ENCODE results near the gene CEND1. TPM values are rescaled to one million over a fixed set of nuclear protein-coding genes. Genes with fewer than 3 reads are reported as not detected.

The CEND1 gene
- total and polyA plus RNA-seq, 7 experiments from 2014 or later: 2.3 TPM; not detected in 6

DNA sequence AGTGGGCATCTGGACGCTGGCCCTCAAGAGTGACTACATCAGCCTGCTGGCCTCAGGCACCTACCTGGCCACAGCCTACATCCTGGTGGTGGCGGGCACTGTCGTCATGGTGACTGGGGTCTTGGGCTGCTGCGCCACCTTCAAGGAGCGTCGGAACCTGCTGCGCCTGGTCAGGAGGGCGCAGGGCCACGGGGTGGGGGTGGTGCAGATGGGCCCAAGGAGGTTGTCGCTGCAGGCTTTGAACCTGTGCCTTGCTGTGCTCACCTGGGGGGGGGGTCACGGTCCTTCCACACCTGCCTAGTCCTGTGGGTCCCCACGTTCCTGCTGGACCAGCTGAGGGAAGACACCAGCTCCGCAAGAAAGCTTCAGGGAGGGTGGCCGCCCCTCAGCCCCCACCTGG is 46.4 kb upstream of the CEND1 start:
- peaks cover 5 to 29% (median 21%) of the 10 kb centered on the region in 7 donors for H3K4me1 Mint-ChIP-seq
- DNase-seq (no peak), ATAC-seq (no peak)
- H3K9me3 Mint-ChIP-seq: no peaks in the 10 kb centered on the region
- Histone ChIP-seq H3K27me3 (ENCODE audit: control insufficient read depth in 2 of 2, insufficient read depth in 2 of 2, low read length in 2 of 2) (no peaks in the 10 kb centered on the region), H3K36me3 (ENCODE audit: control insufficient read depth in 2 of 3, insufficient read depth in 3 of 3, low read length in 3 of 3) (peaks cover 0 to 35% (median 0%) of the 10 kb centered on the region in 3 experiments), H3K27ac (ENCODE audit: low read depth, low read length) (no peak overlapping the region), H3K4me3 (ENCODE audit: low read length) (no peak overlapping the region), H3K4me1 (ENCODE audit: control insufficient read depth in 2 of 2, insufficient read depth in 2 of 2, low read length in 2 of 2) (peaks cover 15 to 17% of the 10 kb centered on the region in 2 donors), H3K9me3 (ENCODE audit: control insufficient read depth in 2 of 3, low read length in 3 of 3) (no peaks in the 10 kb centered on the region)
- ChIA-PET CTCF (no interaction called here), POLR2A (interaction anchor here (2.1 kb wide), 1 partner anchor 17 kb away, joined by 8 read pairs; the partner anchor contains the start of gene PNPLA2)
- H3K27ac Mint-ChIP-seq: no peak overlapping the region
- H3K36me3 Mint-ChIP-seq: peaks cover 0 to 4% (median 0%) of the 10 kb centered on the region in 5 donors
- H3K4me3 Mint-ChIP-seq: no peak overlapping the region
- peaks cover 0 to 17% (median 7%) of the 10 kb centered on the region in 5 donors for H3K27me3 Mint-ChIP-seq
- intact Hi-C loops (cut with micrococcal nuclease): no loop called here

DNA sequence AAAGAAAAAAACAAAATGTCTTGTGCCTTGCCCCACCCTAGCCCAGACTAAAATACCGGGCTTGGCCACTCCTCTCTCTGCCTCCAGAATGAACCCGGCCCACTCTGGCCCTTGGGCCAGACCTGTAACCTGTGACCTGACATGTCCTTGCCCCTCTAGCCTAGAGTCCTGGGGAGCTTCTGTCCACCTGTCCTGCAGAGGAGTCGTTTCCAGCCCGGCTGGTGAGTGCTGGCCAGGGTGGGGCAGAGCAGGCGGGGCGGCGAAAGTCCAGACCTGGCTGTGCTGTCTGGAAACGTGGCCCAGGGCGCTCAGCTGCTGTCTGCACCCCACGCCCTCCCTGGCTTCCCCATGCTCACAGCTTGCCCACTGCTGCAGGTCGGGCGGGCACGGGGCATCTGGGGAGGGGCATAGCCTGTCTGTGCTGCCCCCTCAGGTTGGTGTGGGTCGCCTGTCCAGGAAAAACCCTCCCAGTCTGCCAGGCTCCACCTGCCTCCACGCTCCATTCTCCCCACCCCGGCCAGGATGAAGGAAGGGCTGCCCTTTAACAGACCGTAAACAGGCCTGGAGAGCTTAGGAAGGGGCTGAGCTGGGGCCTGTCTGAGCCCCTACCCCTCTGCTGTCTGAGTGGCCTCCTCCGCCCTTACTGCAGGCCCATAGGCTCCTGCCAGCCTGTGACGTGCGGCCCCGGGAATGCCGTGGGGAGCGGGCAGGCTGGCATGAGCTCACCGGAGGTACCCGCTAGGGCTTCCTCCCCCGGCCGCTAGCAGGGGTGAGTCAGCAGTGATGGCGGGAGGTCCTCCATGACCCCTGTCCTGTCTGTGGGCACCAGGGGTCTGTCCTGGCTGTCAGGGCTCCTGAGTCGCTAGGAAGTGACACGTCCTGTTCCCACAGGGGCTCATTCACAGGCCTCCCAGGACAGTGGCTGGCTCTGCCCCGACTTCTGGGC is 44.8 kb upstream of the CEND1 start:
- H3K27ac Mint-ChIP-seq: peak overlapping the region in 2 of 9 donors; percentile 23 to 56
- intact Hi-C loops (cut with micrococcal nuclease): no loop called here
- Histone ChIP-seq H3K4me3 (ENCODE audit: low read length) (no peak overlapping the region), H3K36me3 (ENCODE audit: control insufficient read depth in 2 of 3, insufficient read depth in 3 of 3, low read length in 3 of 3) (peaks cover 0 to 27% (median 0%) of the 10 kb centered on the region in 3 experiments), H3K27ac (ENCODE audit: low read depth, low read length) (no peak overlapping the region), H3K27me3 (ENCODE audit: control insufficient read depth in 2 of 2, insufficient read depth in 2 of 2, low read length in 2 of 2) (peaks cover 0 to 4% of the 10 kb centered on the region in 2 donors), H3K9me3 (ENCODE audit: control insufficient read depth in 2 of 3, low read length in 3 of 3) (no peaks in the 10 kb centered on the region), H3K4me1 (ENCODE audit: control insufficient read depth in 2 of 2, insufficient read depth in 2 of 2, low read length in 2 of 2) (peaks cover 6 to 25% of the 10 kb centered on the region in 2 donors)
- ChIA-PET POLR2A (interaction anchor here (0.5 to 2.1 kb wide), 5 partner anchors 8 to 153 kb away, joined by 3 to 11 read pairs (median 5); partner anchors contain the start of genes PNPLA2, POLR2L, RPLP2 and TSPAN4), CTCF (interaction anchor here (0.7 kb wide), 1 partner anchor 519 kb away, joined by 3 read pairs; no protein-coding TSS in a partner anchor)
- H3K9me3 Mint-ChIP-seq: no peaks in the 10 kb centered on the region
- no peak for ATAC-seq
- H3K36me3 Mint-ChIP-seq: peaks cover 0 to 4% (median 0%) of the 10 kb centered on the region in 5 donors
- peaks cover 4 to 30% (median 9%) of the 10 kb centered on the region in 5 donors for H3K27me3 Mint-ChIP-seq
- H3K4me1 Mint-ChIP-seq: peaks cover 5 to 20% (median 17%) of the 10 kb centered on the region in 7 donors
- H3K4me3 Mint-ChIP-seq: peak overlapping the region in 9 of 10 donors; percentile 47 to 69 (median 58)
- DNase-seq: no peak

DNA sequence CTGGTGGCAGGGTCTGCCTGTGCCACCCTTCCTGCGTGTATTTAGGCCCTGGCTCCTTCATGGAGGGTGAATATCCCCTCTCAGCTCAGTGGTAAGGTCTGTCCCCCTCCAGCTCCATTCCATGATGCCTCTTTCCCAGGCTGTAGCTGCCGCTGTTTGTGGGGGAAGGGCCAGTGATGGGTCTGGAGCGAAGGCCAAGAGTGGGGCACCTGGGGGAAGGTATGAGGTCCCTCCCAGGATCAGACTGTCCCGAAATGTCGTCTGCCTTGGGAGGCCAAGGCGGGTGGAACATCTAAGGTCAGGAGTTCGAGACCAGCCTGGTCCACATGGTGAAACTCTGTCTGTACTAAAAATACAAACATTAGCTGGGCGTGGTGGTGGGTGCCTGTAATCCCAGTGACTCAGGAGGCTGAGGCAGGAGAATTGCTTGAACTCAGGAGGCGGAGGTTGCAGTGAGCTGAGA is 44.0 kb upstream of the CEND1 start:
- peaks cover 5 to 27% (median 23%) of the 10 kb centered on the region in 7 donors for H3K4me1 Mint-ChIP-seq
- H3K27ac Mint-ChIP-seq: peak overlapping the region in 2 of 9 donors; percentile 15 to 23
- ATAC-seq (no peak), DNase-seq (no peak)
- peaks cover 9 to 37% (median 12%) of the 10 kb centered on the region in 5 donors for H3K27me3 Mint-ChIP-seq
- Histone ChIP-seq H3K9me3 (ENCODE audit: control insufficient read depth in 2 of 3, low read length in 3 of 3) (no peaks in the 10 kb centered on the region), H3K36me3 (ENCODE audit: control insufficient read depth in 2 of 3, insufficient read depth in 3 of 3, low read length in 3 of 3) (peaks cover 0 to 19% (median 0%) of the 10 kb centered on the region in 3 experiments), H3K27me3 (ENCODE audit: control insufficient read depth in 2 of 2, insufficient read depth in 2 of 2, low read length in 2 of 2) (peaks cover 0 to 6% of the 10 kb centered on the region in 2 donors), H3K27ac (ENCODE audit: low read depth, low read length) (no peak overlapping the region), H3K4me1 (ENCODE audit: control insufficient read depth in 2 of 2, insufficient read depth in 2 of 2, low read length in 2 of 2) (peaks cover 10 to 33% of the 10 kb centered on the region in 2 donors), H3K4me3 (ENCODE audit: low read length) (no peak overlapping the region)
- H3K4me3 Mint-ChIP-seq: peak overlapping the region; percentile 47 to 69 (median 57)
- H3K36me3 Mint-ChIP-seq: peaks cover 0 to 4% (median 0%) of the 10 kb centered on the region in 5 donors
- ChIA-PET CTCF (no interaction called here), POLR2A (interaction anchor here (0.8 to 7.8 kb wide), 4 partner anchors 9 to 25 kb away, joined by 3 to 79 read pairs (median 8); partner anchors contain the start of genes PNPLA2, POLR2L, RPLP2 and TSPAN4)
- intact Hi-C loops (cut with micrococcal nuclease): no loop called here
- H3K9me3 Mint-ChIP-seq: no peaks in the 10 kb centered on the region

DNA sequence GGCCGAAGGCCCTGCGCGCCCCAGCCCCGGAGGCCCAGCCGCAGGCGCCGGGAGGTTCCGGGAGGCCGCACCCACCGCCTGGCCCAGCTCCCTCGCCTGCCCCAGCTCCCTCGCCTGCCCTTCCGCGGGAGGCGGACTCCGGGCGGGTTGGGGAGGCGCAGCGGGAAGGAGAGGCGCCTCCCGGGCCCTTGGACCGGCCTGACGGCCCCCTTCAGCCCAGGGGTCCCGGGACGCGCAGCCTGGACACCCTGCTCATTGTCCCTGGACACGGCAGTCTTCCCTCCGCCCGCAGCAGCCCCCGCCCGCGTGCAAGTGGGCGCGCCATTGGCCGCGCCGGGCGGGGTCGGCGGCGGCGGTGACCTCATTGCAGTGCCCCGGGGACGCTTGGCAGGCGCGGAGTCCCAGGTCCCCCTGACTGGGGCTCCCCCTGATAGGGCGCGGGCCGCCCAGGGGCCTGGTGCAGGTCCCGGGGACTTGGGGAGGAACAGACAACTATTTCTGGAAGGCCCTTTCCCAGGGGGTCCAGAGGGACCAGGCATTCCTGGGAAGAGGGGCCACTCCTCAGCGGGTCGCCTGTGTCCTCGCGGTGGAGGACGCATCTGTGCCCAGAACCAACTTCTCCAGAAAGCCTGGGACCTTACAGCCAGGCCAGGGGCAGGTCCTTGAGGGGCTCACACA is 43.4 kb upstream of the CEND1 start:
- Mint-ChIP-seq H3K27ac (no peak overlapping the region), H3K4me1 (peaks cover 5 to 26% (median 23%) of the 10 kb centered on the region in 7 donors), H3K4me3 (peak overlapping the region in 7 of 10 donors; percentile 47 to 69 (median 58)), H3K36me3 (no peaks in the 10 kb centered on the region), H3K27me3 (peaks cover 9 to 44% (median 14%) of the 10 kb centered on the region in 5 donors), H3K9me3 (peaks cover 0 to under 1% (median 0%) of the 10 kb centered on the region in 11 donors)
- DNase-seq: peak in 1 of 9 donors; percentile 63
- peak overlapping the region; percentile 27 for H3K4me3 ChIP-seq (ENCODE audit: low read length)
- peak overlapping the region; percentile 35 for H3K27ac ChIP-seq (ENCODE audit: low read depth, low read length)
- peaks cover 10 to 35% of the 10 kb centered on the region in 2 donors for H3K4me1 ChIP-seq (ENCODE audit: control insufficient read depth in 2 of 2, insufficient read depth in 2 of 2, low read length in 2 of 2)
- peak; percentile 39 for ATAC-seq
- H3K27me3 ChIP-seq (ENCODE audit: control insufficient read depth in 2 of 2, insufficient read depth in 2 of 2, low read length in 2 of 2): peaks cover 0 to 6% of the 10 kb centered on the region in 2 donors
- ChIA-PET POLR2A (interaction anchor here (0.8 to 7.8 kb wide), 3 partner anchors 8 to 14 kb away, joined by 3 to 79 read pairs (median 11); partner anchors contain the start of genes PNPLA2, POLR2L and TSPAN4), CTCF (no interaction called here)
- intact Hi-C loops (cut with micrococcal nuclease): no loop called here
- H3K9me3 ChIP-seq (ENCODE audit: control insufficient read depth in 2 of 3, low read length in 3 of 3): no peaks in the 10 kb centered on the region
- H3K36me3 ChIP-seq (ENCODE audit: control insufficient read depth in 2 of 3, insufficient read depth in 3 of 3, low read length in 3 of 3): peaks cover 0 to 13% (median 0%) of the 10 kb centered on the region in 3 experiments

DNA sequence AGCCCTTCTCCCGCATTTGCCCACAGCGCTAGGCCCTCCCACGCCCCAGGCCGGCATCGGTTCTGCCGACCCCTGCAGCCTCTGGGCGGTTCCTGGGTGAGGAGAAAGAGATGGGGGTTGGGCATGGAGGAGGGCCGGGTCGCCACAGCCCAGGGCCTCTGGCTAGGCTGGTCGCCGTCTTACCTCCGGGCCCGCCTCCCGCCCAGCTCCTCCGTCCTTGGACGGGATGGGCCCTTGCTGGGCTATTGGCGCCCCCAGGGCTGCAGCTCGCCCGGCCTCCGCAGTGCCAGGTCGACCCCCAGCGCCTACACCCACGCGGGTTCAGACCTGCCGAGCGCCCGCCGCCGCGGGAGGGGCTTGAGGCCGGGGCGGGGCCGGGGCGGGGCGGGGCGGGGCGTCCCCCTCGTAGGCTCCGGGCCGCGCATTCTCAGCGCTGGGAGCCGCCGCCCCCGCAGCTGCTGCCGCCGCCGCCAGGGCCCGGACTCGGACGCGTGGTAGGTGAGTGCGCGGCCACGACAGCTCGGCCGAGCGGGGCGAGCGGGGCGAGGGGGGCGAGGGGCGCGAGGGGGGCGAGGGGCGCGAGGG is 42.7 kb upstream of the CEND1 start, which contains the start of gene CD151:
CD151 (plus strand) TSS at position 424 of the 585 bp plus-strand sequence. CDS start 3,118 bp downstream, outside the sequence.
- peaks cover 10 to 37% of the 10 kb centered on the region in 2 donors for H3K4me1 ChIP-seq (ENCODE audit: control insufficient read depth in 2 of 2, insufficient read depth in 2 of 2, low read length in 2 of 2)
- ATAC-seq (peak; percentile 69), DNase-seq (peak in 1 of 9 donors; percentile 68)
- POLR2A ChIA-PET: interaction anchor here (2.1 to 7.8 kb wide), 2 partner anchors 10 to 14 kb away, joined by 11 to 79 read pairs; partner anchors contain the start of genes PNPLA2, POLR2L and TSPAN4
- H3K4me1 Mint-ChIP-seq: peaks cover 5 to 31% (median 28%) of the 10 kb centered on the region in 7 donors
- H3K27me3 ChIP-seq (ENCODE audit: control insufficient read depth in 2 of 2, insufficient read depth in 2 of 2, low read length in 2 of 2): peaks cover 0 to 8% of the 10 kb centered on the region in 2 donors
- intact Hi-C loops (cut with micrococcal nuclease): loop anchor here in 1 of 2 donors (1.0 kb wide), 1 partner anchor 10 kb away; the partner anchor contains the start of genes POLR2L and TSPAN4
- peak within 1 kb of the TSS in 1 of 9 donors; percentile 23 for H3K27ac Mint-ChIP-seq
- peak within 1 kb of the TSS; percentile 35 for H3K27ac ChIP-seq (ENCODE audit: low read depth, low read length)
- H3K36me3 ChIP-seq (ENCODE audit: control insufficient read depth in 2 of 3, insufficient read depth in 3 of 3, low read length in 3 of 3): peaks cover 0 to 8% (median 0%) of the 10 kb centered on the region in 3 experiments
- peaks cover 12 to 50% (median 20%) of the 10 kb centered on the region in 5 donors for H3K27me3 Mint-ChIP-seq
- no peaks in the 10 kb centered on the region for H3K9me3 ChIP-seq (ENCODE audit: control insufficient read depth in 2 of 3, low read length in 3 of 3)
- H3K4me3 ChIP-seq (ENCODE audit: low read length): peak within 1 kb of the TSS; percentile 27
- CTCF ChIA-PET: no interaction called here
- H3K9me3 Mint-ChIP-seq: peaks cover 0 to 1% (median 0%) of the 10 kb centered on the region in 11 donors
- H3K36me3 Mint-ChIP-seq: peaks cover 0 to 1% (median 0%) of the 10 kb centered on the region in 5 donors
- peak within 1 kb of the TSS in 9 of 10 donors; percentile 52 to 83 (median 67) for H3K4me3 Mint-ChIP-seq
